Measurements from ENCODE around the gene SAC3D1. TPM values are rescaled to one million over a fixed set of nuclear protein-coding genes. Genes with fewer than 3 reads are reported as not detected.
A peak's percentile ranks its signal among the peaks of the same experiment; 100 is the strongest.

SAC3D1 gene
- total and polyA plus RNA-seq, 2 of the 8 experiments (the other 6 are each of a cell fraction or from before 2014, with no cell fraction given), result 19.4 to 25.8 TPM

DNA sequence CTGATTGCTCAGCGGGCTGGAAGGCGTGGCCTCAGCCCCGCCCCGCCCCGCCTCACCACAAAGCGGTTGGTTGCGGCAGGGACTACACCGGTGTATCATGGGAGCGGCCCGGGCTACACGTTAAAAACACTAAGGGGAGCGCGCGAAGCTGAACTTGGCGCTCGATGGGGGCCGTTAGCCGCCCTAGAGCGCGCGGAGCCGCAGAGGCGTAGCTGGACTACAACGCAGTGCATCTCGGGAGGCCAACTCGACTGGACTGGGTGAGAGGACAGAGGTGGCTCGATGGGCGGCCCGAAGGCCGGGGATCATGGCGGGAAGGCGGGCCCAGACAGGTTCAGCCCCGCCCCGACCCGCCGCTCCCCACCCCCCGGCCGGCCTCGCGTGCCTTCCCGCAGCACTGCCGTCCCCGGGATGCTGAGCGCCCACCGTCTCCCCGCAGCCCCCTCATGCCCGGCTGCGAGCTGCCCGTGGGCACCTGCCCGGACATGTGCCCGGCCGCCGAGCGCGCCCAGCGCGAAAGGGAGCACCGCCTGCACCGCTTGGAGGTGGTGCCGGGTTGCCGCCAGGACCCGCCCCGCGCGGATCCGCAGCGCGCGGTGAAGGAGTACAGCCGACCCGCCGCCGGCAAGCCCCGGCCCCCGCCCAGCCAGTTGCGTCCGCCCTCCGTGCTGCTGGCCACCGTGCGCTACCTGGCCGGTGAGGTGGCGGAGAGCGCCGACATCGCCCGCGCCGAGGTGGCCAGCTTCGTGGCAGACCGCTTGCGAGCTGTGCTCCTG, at the start of gene SAC3D1 (continued):
- TF ChIP-seq, protein P1, sequence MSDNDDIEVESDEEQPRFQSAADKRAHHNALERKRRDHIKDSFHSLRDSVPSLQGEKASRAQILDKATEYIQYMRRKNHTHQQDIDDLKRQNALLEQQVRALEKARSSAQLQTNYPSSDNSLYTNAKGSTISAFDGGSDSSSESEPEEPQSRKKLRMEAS (IDR thresholded peaks at IDR 0.05), result peak; percentile 40; the same call in 1 of the 2 replicates
- TF ChIP-seq KDM4A (IDR thresholded peaks at IDR 0.05; ENCODE audit: low read depth, low read length, severe bottlenecking) (peak; percentile 70), CEBPB (IDR thresholded peaks at IDR 0.05; ENCODE audit: low read depth, low read length) (no peak), YY1 (IDR thresholded peaks at IDR 0.05; ENCODE audit: low read depth, low read length) (peak; percentile 23; the same call in 1 of the 2 replicates), POLR2A (IDR thresholded peaks at IDR 0.05; ENCODE audit: control extremely low read depth in 1 of 2, low read depth in 2 of 2, low read length in 2 of 2) (peak; percentile 58 to 60), CREB1 (IDR thresholded peaks at IDR 0.05) (peak; percentile 53), TAF7 (optimal IDR thresholded peaks at IDR 0.05; ENCODE audit: borderline replicate concordance, low read depth, low read length) (peak; percentile 63), ASH2L (IDR thresholded peaks at IDR 0.05; ENCODE audit: low read length) (peak; percentile 65), PHF8 (conservative IDR thresholded peaks at IDR 0.05; ENCODE audit: low read depth, low read length) (peak; percentile 79)
- TF ChIP-seq, protein P2, sequence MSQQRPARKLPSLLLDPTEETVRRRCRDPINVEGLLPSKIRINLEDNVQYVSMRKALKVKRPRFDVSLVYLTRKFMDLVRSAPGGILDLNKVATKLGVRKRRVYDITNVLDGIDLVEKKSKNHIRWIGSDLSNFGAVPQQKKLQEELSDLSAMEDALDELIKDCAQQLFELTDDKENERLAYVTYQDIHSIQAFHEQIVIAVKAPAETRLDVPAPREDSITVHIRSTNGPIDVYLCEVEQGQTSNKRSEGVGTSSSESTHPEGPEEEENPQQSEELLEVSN (IDR thresholded peaks at IDR 0.05), result peak; percentile 50
